CD14-positive monocyte (primary cell): ENCODE data around the gene WWC1. TPM values are rescaled to one million over a fixed set of nuclear protein-coding genes. Genes with fewer than 3 reads are reported as not detected.

Experiments used
- DNase-seq, 3 donors: peaks; one replicate each; pipeline ENCODE4 v3.0.0-alpha.2; 2011 to 2022
- H2AFZ ChIP-seq: 2 replicates; pipeline ENCODE4 v1.6.0; 2012; ENCODE audit warnings: mild to moderate bottlenecking, low read depth, low read length, inconsistent platforms; ENCODE audit not compliant: insufficient read depth, poor library complexity, severe bottlenecking
- H3K27ac ChIP-seq, 2 donors: 1 replicate in 1 of 2; 2 replicates in 1 of 2; pipeline ENCODE4 v1.5.1; 2012 to 2013; ENCODE audit warnings: low read length in 2 of 2, control low read depth in 1 of 2, inconsistent platforms in 1 of 2, low read depth in 1 of 2, mild to moderate bottlenecking in 1 of 2
- H3K27me3 ChIP-seq, 2 donors: one replicate each; pipeline versions ENCODE4 v1.6.0 to v1.6.1; 2011 to 2013; ENCODE audit warnings: low read length in 2 of 2; ENCODE audit not compliant: control insufficient read depth in 2 of 2, insufficient read depth in 2 of 2
- H3K36me3 ChIP-seq, 2 donors: replicated peaks in 1 of 2; 1 replicate in 1 of 2; 2 replicates in 1 of 2; pipeline versions ENCODE4 v1.5.1 to v1.6.1; 2012 to 2013; ENCODE audit warnings: low read length in 2 of 2, control low read depth in 1 of 2, inconsistent platforms in 1 of 2, mild to moderate bottlenecking in 1 of 2; ENCODE audit not compliant: insufficient read depth in 2 of 2, control insufficient read depth in 1 of 2
- H3K4me1 ChIP-seq, 2 donors: 1 replicate in 1 of 2; 2 replicates in 1 of 2; pipeline versions ENCODE4 v1.5.1 to v1.6.1; 2012 to 2013; ENCODE audit warnings: low read length in 2 of 2, control low read depth in 1 of 2, inconsistent platforms in 1 of 2, mild to moderate bottlenecking in 1 of 2, moderate library complexity in 1 of 2; ENCODE audit not compliant: insufficient read depth in 2 of 2, control insufficient read depth in 1 of 2
- H3K4me2 ChIP-seq: replicated peaks from 2 replicates; pipeline ENCODE3; 2012; ENCODE audit warnings: low read length, moderate library complexity, mild to moderate bottlenecking; ENCODE audit not compliant: poor library complexity, severe bottlenecking; ENCODE audit errors: extremely low read depth
- H3K4me3 ChIP-seq, 3 experiments: fragments of 200-600 bp in 1 of 3; sonication (generic) in 1 of 3; replicated peaks in 1 of 3; 1 replicate in 2 of 3; 2 replicates in 1 of 3; pipeline ENCODE4 v1.5.1; 2011 to 2013; ENCODE audit warnings: low read length in 3 of 3, mild to moderate bottlenecking in 3 of 3, control low read depth in 2 of 3, low read depth in 2 of 3, inconsistent platforms in 1 of 3, moderate library complexity in 1 of 3
- H3K79me2 ChIP-seq: 2 replicates; pipeline ENCODE4 v1.6.0; 2012; ENCODE audit warnings: mild to moderate bottlenecking, control low read depth, inconsistent platforms, low read length, moderate library complexity; ENCODE audit not compliant: insufficient read depth
- H3K9ac ChIP-seq: 2 replicates; pipeline ENCODE4 v1.6.0; 2017; ENCODE audit warnings: low read length, mild to moderate bottlenecking; ENCODE audit not compliant: insufficient read depth, poor library complexity, severe bottlenecking
- H3K9me3 ChIP-seq, 2 donors: replicated peaks in 1 of 2; 1 replicate in 1 of 2; 2 replicates in 1 of 2; pipeline versions ENCODE4 v1.5.1 to v1.6.1; 2012 to 2013; ENCODE audit warnings: low read length in 2 of 2, control low read depth in 1 of 2; ENCODE audit not compliant: control insufficient read depth in 1 of 2, insufficient read depth in 1 of 2
- H4K20me1 ChIP-seq: 2 replicates; pipeline ENCODE4 v1.6.0; 2012; ENCODE audit warnings: mild to moderate bottlenecking, low read length, control low read depth, moderate library complexity; ENCODE audit not compliant: insufficient read depth
- H3K27ac Mint-ChIP-seq, 7 donors: one replicate each; pipeline ENCODE4 v1.8.0; 2020; ENCODE audit warnings: mild to moderate bottlenecking in 7 of 7, mixed read lengths in 7 of 7, moderate library complexity in 6 of 7, inconsistent platforms in 2 of 7
- H3K27me3 Mint-ChIP-seq, 3 donors: one replicate each; pipeline ENCODE4 v1.8.0; 2021 to 2022; ENCODE audit warnings: low read depth in 3 of 3, mild to moderate bottlenecking in 3 of 3, mixed read lengths in 3 of 3, moderate library complexity in 3 of 3, inconsistent platforms in 1 of 3
- H3K36me3 Mint-ChIP-seq, 2 donors: one replicate each; pipeline ENCODE4 v1.8.0; 2020; ENCODE audit warnings: mixed read lengths in 2 of 2, inconsistent platforms in 1 of 2, mild to moderate bottlenecking in 1 of 2
- H3K4me1 Mint-ChIP-seq: one replicate; pipeline ENCODE4 v1.8.0; 2020; ENCODE audit warnings: mild to moderate bottlenecking, mixed read lengths
- H3K4me3 Mint-ChIP-seq, 2 donors: one replicate each; pipeline ENCODE4 v1.8.0; 2020; ENCODE audit warnings: mild to moderate bottlenecking in 2 of 2, mixed read lengths in 2 of 2, moderate library complexity in 1 of 2
- H3K9me3 Mint-ChIP-seq, 7 donors: one replicate each; pipeline ENCODE4 v1.8.0; 2020 to 2022; ENCODE audit warnings: mixed read lengths in 7 of 7, mild to moderate bottlenecking in 6 of 7, moderate library complexity in 6 of 7, inconsistent platforms in 2 of 7
- WGBS: methylation state at CpG from one replicate; pipeline ENCODE4 v1.1.5; 2013; ENCODE audit warnings: missing lambda C conversion rate; ENCODE audit not compliant: insufficient coverage; 5-methylcytosine and 5-hydroxymethylcytosine counted together
- intact Hi-C, 2 donors: fragments of 100-400 bp; cut with micrococcal nuclease; formaldehyde crosslinking; loops; one replicate each; pipeline versions ENCODE4 v1.15.0 to v1.15.1; 2023
- polyA plus RNA-seq, 3 donors: library from polyadenylated mRNA; depleted of rRNA in 1 of 3; unstranded in 2 of 3; stranded (reverse) in 1 of 3; fragments of 300-500 nt in 2 of 3; fragments of >200 nt in 1 of 3; fragmentation: Illumina TruSeq in 2 of 3; gene quantifications; 1 replicate in 2 of 3; 2 replicates in 1 of 3; pipeline ENCODE4 v1.2.3, GENCODE V29; 2012 to 2021
- TF ChIP-seq, protein P1 (sequence below): fragments of 200-600 bp; IDR thresholded peaks from one replicate; pipeline ENCODE4 v1.8.0; 2022; ENCODE audit warnings: antibody characterized with exemption, mild to moderate bottlenecking

WWC1 gene
- polyA plus RNA-seq, 3 donors = not detected

DNA sequence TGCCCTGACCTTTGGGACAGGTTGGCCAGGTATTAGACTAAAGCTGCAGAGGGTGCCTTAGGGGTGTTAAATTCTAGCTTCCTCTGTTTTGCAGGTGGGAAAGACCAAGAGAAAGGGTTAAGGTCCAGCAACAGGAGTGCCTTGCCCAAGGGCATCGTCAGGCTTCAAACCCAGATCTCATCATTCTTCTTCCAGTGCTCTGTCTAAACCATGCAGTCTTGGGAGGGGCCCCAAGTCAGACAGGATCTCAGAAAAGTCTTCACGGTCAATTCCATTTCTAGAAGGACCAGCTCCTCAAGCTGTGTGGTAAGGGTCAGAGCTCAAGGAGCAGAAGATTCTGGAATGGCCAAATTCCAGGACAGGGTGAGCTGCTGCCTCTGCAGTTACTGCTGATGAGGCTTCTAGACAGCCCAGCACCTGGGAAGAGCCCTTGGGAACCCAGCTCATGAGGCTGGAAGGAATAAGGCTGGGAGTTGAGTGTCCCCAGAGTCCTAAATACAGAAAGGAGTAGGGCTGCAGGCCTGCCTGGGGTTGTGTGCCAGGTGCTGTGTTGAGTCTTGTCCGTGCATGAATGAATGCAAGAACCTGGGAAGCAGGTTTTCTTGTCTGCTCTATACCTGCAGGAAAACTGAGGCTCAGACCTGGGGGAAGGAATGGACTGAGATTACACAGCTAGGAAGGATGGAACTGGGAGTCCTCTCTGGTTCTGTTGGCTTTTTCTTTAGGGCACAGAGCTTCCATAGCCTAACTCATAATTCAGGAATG lies 69.3 kb downstream of the WWC1 start:
- no peaks in the 10 kb centered on the region for H3K36me3 Mint-ChIP-seq
- H3K9me3 Mint-ChIP-seq = peaks cover 0 to 2% (median 0%) of the 10 kb centered on the region in 7 donors
- Histone ChIP-seq H3K4me2 (no peak overlapping the region), H3K36me3 (no peaks in the 10 kb centered on the region), H3K4me3 (no peak overlapping the region), H3K79me2 (no peaks in the 10 kb centered on the region), H4K20me1 (no peaks in the 10 kb centered on the region), H3K4me1 (no peaks in the 10 kb centered on the region), H2AFZ (no peak overlapping the region), H3K27ac (no peak overlapping the region), H3K27me3 (no peaks in the 10 kb centered on the region), H3K9ac (no peak overlapping the region), H3K9me3 (no peaks in the 10 kb centered on the region)
- no peak overlapping the region for H3K4me3 Mint-ChIP-seq
- no peak for DNase-seq
- H3K27me3 Mint-ChIP-seq = peaks cover 1 to 4% (median 2%) of the 10 kb centered on the region in 3 donors
- no peaks in the 10 kb centered on the region for H3K4me1 Mint-ChIP-seq
- intact Hi-C loops = no loop called here
- no peak overlapping the region for H3K27ac Mint-ChIP-seq
- WGBS = 100% methylated on average over 3 of the region's 3 CpGs
- TF ChIP-seq, protein P1, sequence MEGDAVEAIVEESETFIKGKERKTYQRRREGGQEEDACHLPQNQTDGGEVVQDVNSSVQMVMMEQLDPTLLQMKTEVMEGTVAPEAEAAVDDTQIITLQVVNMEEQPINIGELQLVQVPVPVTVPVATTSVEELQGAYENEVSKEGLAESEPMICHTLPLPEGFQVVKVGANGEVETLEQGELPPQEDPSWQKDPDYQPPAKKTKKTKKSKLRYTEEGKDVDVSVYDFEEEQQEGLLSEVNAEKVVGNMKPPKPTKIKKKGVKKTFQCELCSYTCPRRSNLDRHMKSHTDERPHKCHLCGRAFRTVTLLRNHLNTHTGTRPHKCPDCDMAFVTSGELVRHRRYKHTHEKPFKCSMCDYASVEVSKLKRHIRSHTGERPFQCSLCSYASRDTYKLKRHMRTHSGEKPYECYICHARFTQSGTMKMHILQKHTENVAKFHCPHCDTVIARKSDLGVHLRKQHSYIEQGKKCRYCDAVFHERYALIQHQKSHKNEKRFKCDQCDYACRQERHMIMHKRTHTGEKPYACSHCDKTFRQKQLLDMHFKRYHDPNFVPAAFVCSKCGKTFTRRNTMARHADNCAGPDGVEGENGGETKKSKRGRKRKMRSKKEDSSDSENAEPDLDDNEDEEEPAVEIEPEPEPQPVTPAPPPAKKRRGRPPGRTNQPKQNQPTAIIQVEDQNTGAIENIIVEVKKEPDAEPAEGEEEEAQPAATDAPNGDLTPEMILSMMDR = no peak

DNA sequence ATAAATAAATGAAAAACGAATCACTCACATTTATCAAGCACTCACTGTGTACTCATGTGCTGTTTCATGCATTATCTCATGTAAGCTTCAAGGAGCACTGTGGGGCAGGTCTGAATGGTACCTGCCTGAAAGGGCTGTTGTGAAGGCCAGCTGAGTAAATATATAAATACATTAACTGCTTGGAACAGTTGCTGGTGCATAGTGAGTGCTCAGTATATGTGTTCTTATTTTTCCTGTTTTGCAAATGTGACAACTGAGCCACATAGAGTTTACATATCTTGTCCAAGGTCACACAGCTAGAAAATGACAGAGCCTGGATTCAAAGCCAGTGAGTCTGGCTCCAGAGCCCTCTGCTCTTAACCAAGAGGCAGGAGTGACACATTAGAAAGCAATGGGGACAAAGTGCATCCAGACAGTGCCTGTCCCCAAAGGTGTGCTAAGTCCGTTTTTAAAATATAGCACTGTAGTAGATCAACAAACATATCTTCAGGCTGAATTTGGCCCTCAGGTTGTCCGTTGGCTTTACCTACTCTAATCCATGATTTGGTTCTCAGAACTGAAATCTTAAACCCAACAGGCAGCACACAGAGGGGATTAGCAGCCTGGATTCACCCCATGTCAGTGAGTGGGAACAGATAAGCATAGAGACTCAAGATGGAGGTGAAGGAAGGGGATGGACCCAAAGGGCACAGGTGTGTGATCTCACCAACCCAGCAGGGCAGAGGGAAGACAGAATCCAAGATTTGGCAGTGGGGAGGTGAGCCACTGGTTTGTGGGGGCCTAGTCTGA lies 70.8 kb downstream of the WWC1 start:
- Histone ChIP-seq H3K9me3 (no peaks in the 10 kb centered on the region), H4K20me1 (no peaks in the 10 kb centered on the region), H3K4me3 (no peak overlapping the region), H3K4me1 (no peaks in the 10 kb centered on the region), H3K36me3 (no peaks in the 10 kb centered on the region), H3K27me3 (no peaks in the 10 kb centered on the region), H2AFZ (no peak overlapping the region), H3K9ac (no peak overlapping the region), H3K27ac (no peak overlapping the region), H3K79me2 (no peaks in the 10 kb centered on the region), H3K4me2 (no peak overlapping the region)
- intact Hi-C loops = no loop called here
- Mint-ChIP-seq H3K4me1 (no peaks in the 10 kb centered on the region), H3K27ac (no peak overlapping the region), H3K9me3 (peaks cover 0 to 2% (median 0%) of the 10 kb centered on the region in 7 donors), H3K27me3 (peaks cover 2 to 6% (median 4%) of the 10 kb centered on the region in 3 donors), H3K36me3 (no peaks in the 10 kb centered on the region), H3K4me3 (no peak overlapping the region)
- no peak for DNase-seq
- 86% methylated on average over 1 of the region's 3 CpGs for WGBS
- TF ChIP-seq, protein P1 = no peak
